ENCODE results near the gene PRIM1. TPM values are rescaled to one million over a fixed set of nuclear protein-coding genes. Genes with fewer than 3 reads are reported as not detected.

PRIM1 gene
- 1.3 and 19.2 TPM in 2 replicates for total RNA-seq

GRCh38 chr12:56751712-56752598 is at the start of gene PRIM1:
Gene PRIM1 (minus strand): TSS chr12:56752323. CDS start chr12:56752298, 25 bp downstream.

GRCh38 chr12:56724972-56725722 is 27.0 kb downstream of the PRIM1 start, which contains the start of gene NACA:
Gene NACA (minus strand): TSS chr12:56725299. CDS start chr12:56724521, 778 bp downstream.

GRCh38 chr12:56688129-56688845 is 63.8 kb downstream of the PRIM1 start, which contains the start of gene PTGES3:
Gene PTGES3 (minus strand): TSS chr12:56688284. CDS start chr12:56687999, 285 bp downstream.

Other genes with a start within 250 kb of the PRIM1 start
- gene RBMS2, start 230.5 kb downstream of the PRIM1 start, total RNA-seq: 13.8 and 39.8 TPM in 2 replicates
- gene BAZ2A, start 122.0 kb downstream of the PRIM1 start, total RNA-seq: 43.8 and 61.7 TPM in 2 replicates
- 428 and 476 TPM in 2 replicates for gene ATP5F1B, start 106.3 kb downstream of the PRIM1 start, total RNA-seq
- 58.2 and 118 TPM in 2 replicates for gene PTGES3, start 64.0 kb downstream of the PRIM1 start, total RNA-seq
- gene NACA, start 27.0 kb downstream of the PRIM1 start, total RNA-seq: 586 and 1,010 TPM in 2 replicates
- gene HSD17B6, start 11.0 kb upstream of the PRIM1 start, total RNA-seq: 1.0 and 4.4 TPM in 2 replicates
- gene SDR9C7, start 182.1 kb upstream of the PRIM1 start, total RNA-seq: not detected in 2 replicates
- gene RDH16, start 205.3 kb upstream of the PRIM1 start, total RNA-seq: 0.14 TPM in 1 of 2 replicates, not detected in the other